ENCODE results near the gene CACNA2D3.
A peak's percentile ranks its signal among the peaks of the same experiment; 100 is the strongest.

Gene CACNA2D3

DNA sequence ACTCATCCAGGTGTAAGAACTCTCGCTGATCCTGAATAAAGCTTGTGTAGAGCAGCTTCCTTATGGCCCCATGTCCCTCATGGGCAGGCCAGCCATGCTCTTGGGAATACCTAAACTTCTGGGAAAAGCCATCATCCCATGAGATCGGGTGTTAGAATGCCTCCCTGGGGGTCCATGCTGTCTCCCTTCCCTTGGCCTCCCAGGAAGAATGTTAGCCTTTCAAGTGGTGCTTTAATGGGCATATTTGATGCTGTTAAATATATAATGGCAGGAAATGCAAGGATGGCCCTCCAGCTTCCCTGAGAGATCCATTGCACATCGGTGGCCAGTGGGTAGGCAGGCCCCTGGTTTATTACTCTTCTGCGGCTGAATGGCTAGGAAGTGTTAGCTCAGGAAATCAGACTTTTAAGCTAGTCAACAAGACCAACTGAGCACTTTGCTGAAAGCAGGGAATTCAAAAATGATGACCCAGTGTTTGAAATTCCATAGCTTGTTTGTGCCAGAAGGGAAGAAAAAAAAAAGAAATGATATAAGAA, 866.0 kb downstream of the CACNA2D3 start:
- DNase-seq: no peak

DNA sequence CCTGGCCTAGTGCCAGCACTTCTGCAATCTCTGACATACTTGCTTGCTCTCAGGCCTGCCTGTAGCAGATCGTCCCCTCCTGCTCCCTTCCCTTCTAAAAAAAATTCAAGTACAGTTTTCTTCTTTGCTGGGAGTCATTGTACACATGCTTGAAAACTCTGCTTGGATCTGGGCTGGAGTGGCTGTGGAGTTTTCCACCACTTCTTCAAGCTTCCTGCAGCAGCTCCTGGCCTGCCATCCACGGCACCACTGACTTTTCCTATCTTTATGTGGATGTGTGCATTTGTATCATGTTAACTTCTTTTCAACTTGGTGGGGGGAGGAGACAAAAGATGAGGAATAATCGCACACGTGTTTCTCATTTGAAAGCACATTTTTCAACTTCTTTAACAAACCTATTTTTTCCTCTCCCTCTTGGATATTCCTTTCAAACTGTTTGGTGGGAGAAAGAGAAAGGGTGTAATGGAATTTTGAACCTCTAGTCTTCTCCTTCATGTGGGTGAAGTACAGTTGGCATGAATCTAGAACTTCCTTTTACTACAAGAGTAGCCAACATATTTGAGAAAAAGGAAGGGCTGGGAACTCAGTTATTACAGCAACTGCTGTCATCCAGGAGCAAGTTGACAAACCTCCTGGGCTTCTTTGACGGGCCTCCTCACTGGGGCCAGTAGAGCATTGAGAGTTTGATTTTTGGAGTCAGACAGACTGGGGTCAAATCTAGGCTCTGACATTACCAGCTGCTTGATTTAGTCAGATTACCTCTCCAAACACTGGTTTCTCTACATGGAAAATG, 866.7 kb downstream of the CACNA2D3 start:
- peak; percentile 72 to 73 for DNase-seq

DNA sequence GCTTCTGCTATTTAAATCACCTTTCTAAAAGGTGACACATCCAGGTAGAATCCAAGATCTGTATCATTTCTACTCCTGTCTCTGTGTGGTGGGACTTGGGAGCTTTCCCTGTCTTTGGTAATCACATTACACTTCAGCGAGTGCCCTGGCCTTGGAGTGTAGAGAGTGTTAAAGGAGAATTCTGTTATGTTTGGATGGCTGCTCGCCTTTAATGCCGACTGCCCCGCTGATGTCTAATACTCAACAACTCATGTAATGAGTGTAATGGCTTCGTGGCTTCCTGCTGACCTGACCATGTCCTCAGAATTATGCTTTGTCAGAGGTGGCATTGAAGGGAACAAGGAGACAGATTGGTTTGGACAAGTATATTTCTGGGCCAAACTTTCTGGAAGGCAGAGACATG, 871.8 kb downstream of the CACNA2D3 start:
- DNase-seq: no peak

DNA sequence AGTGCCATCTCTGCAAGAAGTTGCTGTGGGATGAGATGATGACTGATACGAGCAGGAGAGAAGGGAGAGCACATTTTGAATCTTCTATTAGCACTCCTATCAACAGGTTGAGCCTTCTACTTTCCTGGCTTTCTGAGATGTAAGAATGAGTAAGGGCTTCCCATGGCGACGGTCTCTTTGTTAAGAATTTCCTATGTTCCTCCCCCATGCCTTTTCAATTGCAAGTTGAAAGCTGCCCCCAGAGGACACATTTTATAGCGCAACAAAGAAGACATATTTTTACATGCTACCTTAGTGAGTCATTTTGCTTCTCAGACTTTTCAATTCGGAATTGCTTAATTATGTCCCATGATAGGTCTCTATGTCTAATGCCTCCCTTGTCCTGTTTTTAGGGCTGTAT, 876.8 kb downstream of the CACNA2D3 start:
- peak; percentile 47 to 63 for DNase-seq

- no peak for DNase-seq
Observed at GRCh38 chr3:54999811-55000210, 877.5 kb downstream of the CACNA2D3 start.

GRCh38 chr3:55000546-55000945, 878.2 kb downstream of the CACNA2D3 start:
- DNase-seq: no peak

DNA sequence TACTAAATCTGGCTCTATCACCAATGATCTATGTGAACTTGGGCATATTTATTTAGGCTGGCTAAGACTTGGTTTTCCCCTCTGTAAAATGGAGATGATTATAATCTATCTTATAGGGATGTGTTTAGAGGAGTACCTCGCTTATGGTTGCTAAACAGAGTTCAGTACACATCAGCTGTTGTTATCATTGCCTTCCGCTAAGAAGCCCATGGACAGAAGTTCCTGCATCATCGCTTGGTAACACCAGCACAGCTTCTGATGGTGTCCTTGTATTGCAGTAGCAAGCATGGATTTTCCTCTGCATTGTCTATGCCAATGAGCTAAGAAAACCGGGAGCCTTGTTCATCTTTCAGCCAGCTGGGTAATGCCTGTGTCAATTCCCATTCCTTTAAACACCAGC, 878.6 kb downstream of the CACNA2D3 start:
- no peak for DNase-seq

DNA sequence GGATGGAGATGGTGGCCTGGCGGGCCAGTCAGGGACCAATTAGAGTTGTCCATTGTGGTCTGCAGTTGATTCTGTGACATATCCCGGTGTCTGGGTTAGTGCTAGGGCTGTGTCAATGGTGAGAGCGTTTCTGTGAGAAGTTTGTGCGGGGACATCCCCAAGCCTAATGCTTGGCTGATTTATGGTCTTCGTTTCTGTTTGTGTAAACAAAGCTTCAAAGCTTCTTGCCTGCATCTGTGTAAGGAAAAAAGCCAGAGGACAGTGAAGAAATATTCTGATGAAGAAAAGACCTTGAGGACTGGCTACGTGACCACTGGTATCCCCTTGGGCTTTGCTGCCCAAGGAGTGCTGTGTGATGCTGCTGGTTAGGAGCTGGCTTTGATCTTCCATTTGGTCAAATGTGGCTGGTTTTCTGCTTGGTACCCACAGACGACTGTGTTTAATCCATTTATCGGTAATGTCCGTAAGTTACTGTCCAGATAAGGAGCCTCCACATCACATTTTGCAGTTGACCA, 880.1 kb downstream of the CACNA2D3 start:
- DNase-seq: no peak

DNA sequence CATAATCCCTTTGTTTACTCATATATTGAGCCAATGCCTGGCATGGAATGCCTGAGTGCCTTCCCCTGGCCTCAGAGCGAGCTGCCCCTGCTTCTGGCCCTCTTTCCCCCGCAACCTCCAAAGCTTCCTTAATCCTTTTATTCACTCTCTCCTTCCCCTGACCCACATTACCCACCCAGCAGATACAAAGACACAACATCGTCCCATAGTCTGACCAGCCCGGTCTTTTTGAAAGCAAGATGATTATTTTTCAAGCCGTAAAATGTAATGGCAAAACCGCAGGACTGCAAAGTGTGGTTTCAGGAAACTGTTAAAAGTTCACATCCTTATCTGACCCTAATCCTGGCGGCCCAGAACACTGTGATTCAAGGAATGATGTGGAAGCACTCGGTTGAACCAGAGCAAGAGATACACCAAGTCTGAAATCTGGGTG, 883.9 kb downstream of the CACNA2D3 start:
- no peak for DNase-seq

GRCh38 chr3:55007971-55008370, 885.6 kb downstream of the CACNA2D3 start:
- no peak for DNase-seq

- no peak for DNase-seq
Observed at GRCh38 chr3:55009372-55009771, 887.0 kb downstream of the CACNA2D3 start.

DNA sequence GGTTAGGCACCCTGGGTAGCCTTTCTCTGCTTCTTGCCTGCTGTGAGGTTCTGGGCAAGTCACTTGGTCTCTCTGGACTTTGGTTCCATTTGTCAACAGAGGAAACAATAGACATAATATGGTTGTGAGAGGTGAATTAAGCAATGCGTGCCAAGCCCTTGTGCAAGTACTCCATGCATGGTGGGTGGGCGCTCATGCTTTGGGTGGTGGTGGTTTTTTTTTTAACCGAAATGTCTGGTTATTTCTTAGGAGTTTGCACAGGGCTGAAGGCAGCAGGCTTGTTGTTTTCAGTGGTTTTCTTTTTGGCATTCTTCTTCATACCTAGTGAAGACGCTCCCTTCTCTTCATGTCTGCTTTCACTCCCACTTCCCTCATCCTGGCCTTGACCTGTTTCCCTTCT, 889.7 kb downstream of the CACNA2D3 start:
- DNase-seq: no peak

- no peak for DNase-seq
Observed at GRCh38 chr3:55013145-55013925, 891.0 kb downstream of the CACNA2D3 start.

DNA sequence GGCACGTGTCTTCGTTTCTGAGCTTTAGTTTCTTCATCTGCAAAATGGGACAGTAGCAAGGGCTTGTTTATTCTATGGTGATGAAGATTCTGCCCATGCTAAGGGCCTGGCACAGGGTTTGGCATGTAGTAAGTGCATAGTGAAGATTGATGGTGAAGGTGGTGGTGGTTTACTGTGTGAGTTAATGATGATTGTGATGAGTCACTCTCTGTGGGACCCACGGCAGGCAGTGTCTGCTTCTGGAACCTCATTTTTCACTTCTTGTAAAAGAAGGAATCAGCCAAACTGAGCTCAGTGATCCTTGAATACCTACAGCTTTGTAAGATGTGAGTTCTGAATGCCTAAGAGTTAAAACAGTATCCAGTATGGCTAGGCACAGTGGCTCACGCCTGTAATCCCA, 891.7 kb downstream of the CACNA2D3 start:
- no peak for DNase-seq

- no peak for DNase-seq
Observed at GRCh38 chr3:55014906-55015305, 892.6 kb downstream of the CACNA2D3 start.

DNA sequence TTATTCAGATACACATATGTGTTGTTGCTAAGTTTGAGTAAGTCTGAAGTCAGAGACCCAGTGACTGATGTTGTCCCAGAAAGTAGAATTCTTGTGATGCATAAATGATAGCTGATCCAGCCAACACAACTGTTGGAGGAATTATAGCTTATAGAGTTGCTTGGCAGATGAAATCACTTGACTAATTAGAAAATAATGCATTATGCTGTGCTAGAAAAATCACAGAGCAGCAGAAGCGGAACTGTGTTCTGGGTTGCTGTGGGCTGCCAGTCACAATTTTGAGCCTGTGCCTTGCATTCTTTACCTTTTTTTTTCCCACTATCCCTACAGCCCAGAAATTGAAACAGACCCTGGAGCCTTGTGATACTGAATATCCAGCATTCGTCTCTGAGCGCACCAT, 895.5 kb downstream of the CACNA2D3 start:
- DNase-seq: no peak

- DNase-seq: no peak
Observed at GRCh38 chr3:55030938-55031337, 908.6 kb downstream of the CACNA2D3 start.

DNA sequence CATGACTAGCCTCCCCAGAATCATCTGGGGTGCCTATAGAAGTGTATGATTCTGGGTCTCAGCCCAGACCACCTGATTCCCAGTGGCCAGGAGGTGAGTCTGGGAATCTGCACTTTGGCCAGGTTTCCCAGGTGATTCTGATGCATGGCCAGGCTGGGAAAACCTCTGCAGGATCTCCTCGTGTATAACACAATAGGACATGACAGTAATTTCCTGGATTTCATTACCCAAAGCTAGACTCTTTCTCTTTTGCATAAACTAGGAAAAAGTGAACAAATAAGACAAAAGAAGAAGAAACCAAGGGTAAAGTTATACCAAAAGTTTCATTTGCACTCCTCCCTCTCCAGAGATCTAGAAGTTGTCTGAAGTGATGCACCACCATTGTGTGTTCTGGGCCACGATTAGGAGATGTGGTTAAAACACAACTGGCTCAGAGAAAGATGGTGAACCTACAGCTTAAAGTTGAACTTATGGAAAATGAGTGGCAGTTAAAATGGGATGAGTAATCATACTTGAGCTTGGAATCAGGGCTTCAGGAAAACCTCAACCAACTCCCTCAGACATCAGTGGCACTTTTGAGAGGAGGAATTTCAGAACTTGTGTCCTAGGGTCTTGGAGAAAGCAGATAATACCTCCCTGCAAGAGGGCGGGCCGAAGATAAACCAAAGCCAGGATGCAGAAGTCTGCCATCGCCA, 914.7 kb downstream of the CACNA2D3 start:
- DNase-seq: no peak

GRCh38 chr3:55042591-55042990, 920.2 kb downstream of the CACNA2D3 start:
- no peak for DNase-seq

DNA sequence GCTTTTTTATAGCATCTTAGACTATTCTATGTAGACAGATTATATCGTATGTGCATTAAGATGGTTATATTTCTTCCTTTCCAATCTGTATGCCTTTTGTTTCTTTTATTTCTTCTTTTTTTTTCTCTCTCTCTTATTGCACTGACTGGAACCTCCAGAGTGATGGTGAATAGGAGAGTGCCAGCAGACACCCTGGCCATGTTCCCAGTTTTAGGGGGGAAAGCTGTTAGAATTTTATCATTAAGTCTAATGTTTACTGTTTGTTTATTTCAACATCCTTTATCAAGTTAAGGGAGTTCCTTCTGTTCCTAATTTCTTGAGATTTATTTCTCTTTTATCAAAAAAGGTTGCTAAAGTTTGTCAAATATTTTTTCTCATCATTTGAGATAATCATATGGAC, 922.1 kb downstream of the CACNA2D3 start:
- no peak for DNase-seq

- DNase-seq: no peak
Observed at GRCh38 chr3:55059027-55059629, 936.8 kb downstream of the CACNA2D3 start.

- no peak for DNase-seq
Observed at GRCh38 chr3:55060896-55061719, 938.8 kb downstream of the CACNA2D3 start.
